Measurements from ENCODE around the gene PITRM1.
A peak's percentile ranks its signal among the peaks of the same experiment; 100 is the strongest.
"Not testable (repeated sequence)": the region's sequence is repeated elsewhere in the genome, so short reads cannot be mapped to it uniquely, and the experiment has no call there.

Gene PITRM1

DNA sequence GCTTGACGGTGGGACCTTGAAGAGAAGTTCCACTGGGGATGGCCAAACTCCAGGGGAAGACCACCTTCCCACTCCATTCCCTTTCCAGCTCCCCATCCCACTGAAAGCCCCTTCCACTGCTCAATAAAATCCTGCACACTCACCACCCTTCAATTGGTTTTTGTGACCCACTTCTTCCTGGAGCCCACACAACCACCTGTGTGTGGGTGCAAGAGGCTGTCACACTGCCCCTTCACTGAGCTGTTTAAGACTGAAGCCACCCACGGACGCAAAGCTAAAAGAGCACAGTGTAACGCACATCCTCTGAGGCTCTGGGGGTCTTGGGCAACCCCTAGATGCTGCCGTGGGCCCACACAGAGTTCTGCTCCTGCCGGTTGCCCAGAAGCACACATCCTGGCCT lies 12.8 kb upstream of the PITRM1 start:
- CTCF ChIA-PET, result interaction anchor here (1.9 kb wide), 1 partner anchor 13 kb away, joined by 5 read pairs; no protein-coding TSS in a partner anchor
- TF ChIP-seq, protein P1, sequence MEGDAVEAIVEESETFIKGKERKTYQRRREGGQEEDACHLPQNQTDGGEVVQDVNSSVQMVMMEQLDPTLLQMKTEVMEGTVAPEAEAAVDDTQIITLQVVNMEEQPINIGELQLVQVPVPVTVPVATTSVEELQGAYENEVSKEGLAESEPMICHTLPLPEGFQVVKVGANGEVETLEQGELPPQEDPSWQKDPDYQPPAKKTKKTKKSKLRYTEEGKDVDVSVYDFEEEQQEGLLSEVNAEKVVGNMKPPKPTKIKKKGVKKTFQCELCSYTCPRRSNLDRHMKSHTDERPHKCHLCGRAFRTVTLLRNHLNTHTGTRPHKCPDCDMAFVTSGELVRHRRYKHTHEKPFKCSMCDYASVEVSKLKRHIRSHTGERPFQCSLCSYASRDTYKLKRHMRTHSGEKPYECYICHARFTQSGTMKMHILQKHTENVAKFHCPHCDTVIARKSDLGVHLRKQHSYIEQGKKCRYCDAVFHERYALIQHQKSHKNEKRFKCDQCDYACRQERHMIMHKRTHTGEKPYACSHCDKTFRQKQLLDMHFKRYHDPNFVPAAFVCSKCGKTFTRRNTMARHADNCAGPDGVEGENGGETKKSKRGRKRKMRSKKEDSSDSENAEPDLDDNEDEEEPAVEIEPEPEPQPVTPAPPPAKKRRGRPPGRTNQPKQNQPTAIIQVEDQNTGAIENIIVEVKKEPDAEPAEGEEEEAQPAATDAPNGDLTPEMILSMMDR (IDR thresholded peaks at IDR 0.05; ENCODE audit: control extremely low read depth, extremely low read depth, low read depth, missing control alignments), result no peak
- POLR2A ChIA-PET, result no interaction called here
- no peak for DNase-seq (ENCODE audit: extremely low spot score)

DNA sequence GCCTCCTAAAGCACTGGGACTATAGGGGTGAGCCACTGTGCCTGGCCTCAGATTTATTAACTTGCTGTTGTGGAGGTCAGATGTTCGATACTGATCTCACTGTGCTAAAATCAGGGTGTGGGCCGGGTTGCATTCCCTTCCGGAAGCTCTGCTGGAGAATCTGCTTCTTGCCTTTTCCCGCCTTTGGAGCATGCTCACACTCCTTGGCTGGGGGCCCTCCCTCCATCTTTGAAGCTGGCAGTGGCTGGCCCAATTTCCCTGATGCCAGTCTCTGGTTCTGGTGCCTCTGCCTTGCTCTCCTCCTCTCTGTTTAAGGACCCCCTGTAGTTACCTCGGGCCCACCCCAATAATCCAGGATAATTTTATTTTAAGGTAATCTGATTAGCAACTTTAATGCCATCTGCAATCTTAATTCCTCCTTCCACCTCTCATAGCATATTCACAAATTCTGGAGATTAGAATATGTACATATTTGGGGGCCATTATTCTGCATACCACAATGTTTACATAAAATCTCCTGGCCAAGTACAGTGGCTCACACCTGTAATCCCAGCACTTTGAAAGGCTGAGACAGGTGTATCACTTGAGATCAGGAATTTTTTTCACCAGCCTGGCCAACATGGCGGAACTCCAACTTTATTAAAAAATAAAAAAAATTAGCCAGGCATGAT lies 7.9 kb upstream of the PITRM1 start:
- TF ChIP-seq, protein P1 (IDR thresholded peaks at IDR 0.05; ENCODE audit: control extremely low read depth, extremely low read depth, low read depth, missing control alignments), result no peak
- CTCF ChIA-PET, result interaction anchor here (1.0 to 4.1 kb wide), 4 partner anchors 9 to 17 kb away, joined by 3 to 29 read pairs (median 7); no protein-coding TSS in a partner anchor
- POLR2A ChIA-PET, result interaction anchor here (1.4 kb wide), 1 partner anchor 8 kb away, joined by 3 read pairs; the partner anchor contains the start of gene PITRM1
- no peak for DNase-seq (ENCODE audit: extremely low spot score)

DNA sequence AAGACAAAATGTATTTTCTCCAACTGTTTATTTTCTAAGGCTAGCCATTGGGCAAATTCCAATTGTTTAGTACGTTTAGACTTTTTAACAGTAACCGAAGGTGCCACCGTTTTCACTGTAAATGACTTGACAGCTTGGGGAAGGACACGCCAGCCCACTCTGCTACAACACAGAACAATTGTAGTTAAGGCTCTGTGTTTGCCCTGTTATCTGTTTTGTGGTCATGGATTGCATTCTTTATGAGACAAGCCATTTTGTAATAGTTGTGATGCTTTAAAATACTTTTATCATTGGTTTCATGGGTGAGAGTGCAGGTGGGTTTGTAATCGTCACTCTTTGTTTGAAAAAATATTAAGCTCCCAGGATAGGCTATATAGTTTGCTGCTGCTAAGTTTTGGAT lies 6.6 kb upstream of the PITRM1 start:
- TF ChIP-seq, protein P1 (IDR thresholded peaks at IDR 0.05; ENCODE audit: control extremely low read depth, extremely low read depth, low read depth, missing control alignments), result no peak
- ChIA-PET POLR2A (no interaction called here), CTCF (interaction anchor here (4.1 kb wide), 1 partner anchor 14 kb away, joined by 29 read pairs; no protein-coding TSS in a partner anchor)
- DNase-seq (ENCODE audit: extremely low spot score), result no peak

DNA sequence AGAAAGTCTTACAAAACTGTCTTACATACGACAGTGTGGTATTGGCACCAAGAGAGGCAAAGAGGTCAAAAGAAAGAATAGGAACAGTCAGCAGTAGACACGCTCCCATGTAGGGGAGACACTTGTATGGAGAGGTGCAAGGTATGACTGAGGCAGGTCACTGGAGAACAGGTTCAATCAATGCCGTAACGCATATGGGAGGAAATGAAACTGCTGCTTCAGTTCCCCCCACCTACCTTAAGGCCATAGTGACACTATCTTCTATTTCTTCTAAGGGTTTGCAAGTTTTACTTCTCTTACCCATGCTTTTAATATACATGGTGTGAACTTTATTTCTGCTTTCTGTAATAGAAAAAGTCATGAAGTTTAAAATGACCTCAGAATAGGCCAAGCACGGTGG lies 5.5 kb upstream of the PITRM1 start:
- POLR2A ChIA-PET, result no interaction called here
- TF ChIP-seq, protein P1 (IDR thresholded peaks at IDR 0.05; ENCODE audit: control extremely low read depth, extremely low read depth, low read depth, missing control alignments), result no peak
- peak; percentile 49 for DNase-seq (ENCODE audit: extremely low spot score)
- CTCF ChIA-PET, result interaction anchor here (4.1 kb wide), 1 partner anchor 15 kb away, joined by 29 read pairs; no protein-coding TSS in a partner anchor

DNA sequence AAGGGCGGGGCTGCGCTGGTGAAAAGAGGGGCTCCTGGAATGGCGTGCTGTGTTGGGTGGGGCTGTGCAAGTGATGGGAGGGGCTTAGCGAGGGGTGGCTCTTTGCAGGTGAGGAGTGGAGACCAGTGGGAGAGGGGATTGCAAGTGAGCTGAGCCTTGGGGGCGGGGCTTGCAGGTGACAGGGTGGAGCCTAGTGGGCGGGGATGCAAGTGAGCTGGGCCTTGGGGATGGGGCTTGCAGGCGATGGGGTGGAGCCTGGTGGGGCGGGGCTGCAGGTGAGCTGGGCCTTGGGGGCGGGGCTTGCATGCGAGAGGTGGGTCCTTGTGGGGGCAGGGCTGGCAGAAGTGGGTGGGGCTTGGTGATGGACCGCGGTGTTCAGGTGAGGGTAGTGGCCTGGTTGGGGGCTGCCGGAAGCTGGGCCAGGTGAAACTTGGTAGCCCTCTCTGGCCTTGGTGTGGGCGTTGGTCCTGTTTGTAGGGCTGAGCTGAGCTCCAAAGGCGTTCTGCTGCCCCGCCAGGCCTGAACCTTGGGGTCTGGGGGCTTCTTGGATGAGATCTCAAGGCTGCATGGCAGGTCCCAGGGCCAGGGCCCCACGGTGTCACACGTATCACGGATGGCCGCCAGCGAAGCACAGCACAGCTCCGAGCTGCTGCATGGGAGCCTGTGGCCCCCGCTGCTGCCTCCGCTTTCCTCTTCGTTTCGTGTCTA lies 743 bp upstream of the PITRM1 start:
- ChIA-PET POLR2A (interaction anchor here (0.5 to 1.3 kb wide), 6 partner anchors 8 to 701 kb away, joined by 3 to 5 read pairs (median 3); no protein-coding TSS in a partner anchor), CTCF (interaction anchor here (0.9 to 1.4 kb wide), 3 partner anchors 19 to 20 kb away, joined by 3 to 4 read pairs (median 3); no protein-coding TSS in a partner anchor)
- TF ChIP-seq, protein P1 (IDR thresholded peaks at IDR 0.05; ENCODE audit: control extremely low read depth, extremely low read depth, low read depth, missing control alignments), result no peak
- no peak for DNase-seq (ENCODE audit: extremely low spot score)

DNA sequence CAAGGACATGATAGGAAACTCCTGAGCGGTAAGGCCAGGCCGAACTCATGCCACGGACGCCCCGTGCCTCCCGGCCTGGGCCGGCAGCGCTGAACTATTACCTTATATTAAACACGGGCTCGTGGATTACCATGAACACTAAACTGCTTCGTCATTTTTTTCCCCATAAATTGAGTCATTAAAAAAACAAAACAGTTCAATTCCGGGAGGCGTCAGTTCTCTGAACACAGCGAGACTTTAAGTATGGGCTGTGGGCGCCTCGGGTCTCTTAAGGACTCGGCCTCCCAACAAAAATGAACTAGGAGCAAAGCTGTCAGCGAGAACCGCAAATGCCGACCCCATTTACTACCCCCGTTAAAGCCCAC lies 519 bp downstream of the PITRM1 start:
- CTCF ChIA-PET, result interaction anchor here (1.1 kb wide), 1 partner anchor 20 kb away, joined by 4 read pairs; no protein-coding TSS in a partner anchor
- DNase-seq (ENCODE audit: extremely low spot score), result no peak
- POLR2A ChIA-PET, result interaction anchor here (0.5 to 1.3 kb wide), 3 partner anchors 80 to 174 kb away, joined by 3 to 9 read pairs (median 5); no protein-coding TSS in a partner anchor
- TF ChIP-seq, protein P1 (IDR thresholded peaks at IDR 0.05; ENCODE audit: control extremely low read depth, extremely low read depth, low read depth, missing control alignments), result no peak

DNA sequence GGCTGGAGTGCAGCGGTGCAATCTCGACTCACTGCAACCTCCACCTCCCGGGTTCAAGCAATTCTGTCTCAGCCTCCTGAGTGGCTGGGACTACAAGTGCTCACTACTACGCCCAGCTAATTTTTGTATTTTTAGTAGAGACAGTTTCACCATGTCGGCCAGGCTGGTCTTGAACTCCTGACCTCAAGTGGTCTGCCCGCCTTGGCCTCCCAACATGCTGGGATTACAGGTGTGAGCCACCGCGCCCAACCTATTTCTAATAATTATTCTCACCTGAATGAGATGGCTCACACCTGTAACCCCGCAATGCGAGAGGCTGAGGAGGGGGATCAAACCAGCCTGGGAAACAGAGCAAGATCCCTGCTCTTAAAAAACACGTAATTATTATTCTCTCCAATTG lies 1.1 kb downstream of the PITRM1 start:
- DNase-seq (ENCODE audit: extremely low spot score); CTCF ChIA-PET; POLR2A ChIA-PET: not testable (repeated sequence)

Measured in GM10248 (cell line).